Liver (tissue), 3 donors: ENCODE data around the gene ASB2.

Source experiments
- GABPA ChIP-seq, 2 donors: IDR thresholded peaks in 1 of 2; conservative IDR thresholded peaks in 1 of 2; 2 replicates each; pipeline ENCODE4 v1.6.1; 2016; ENCODE audit warnings: antibody characterized with exemption in 2 of 2, mild to moderate bottlenecking in 1 of 2, moderate library complexity in 1 of 2
- RAD21 ChIP-seq, 2 donors: IDR thresholded peaks; 2 replicates each; pipeline ENCODE4 v1.6.1; 2016; ENCODE audit warnings: antibody characterized with exemption in 2 of 2, mild to moderate bottlenecking in 2 of 2
- RXRA ChIP-seq, 2 donors: IDR thresholded peaks; 2 replicates each; pipeline ENCODE4 v1.6.1; 2017 to 2018; ENCODE audit warnings: antibody characterized with exemption in 2 of 2, mild to moderate bottlenecking in 1 of 2
- TAF1 ChIP-seq: conservative IDR thresholded peaks from 2 replicates; pipeline ENCODE4 v1.6.1; 2016; ENCODE audit warnings: antibody characterized with exemption, mild to moderate bottlenecking
- TF ChIP-seq, protein P1 (sequence below): fragments of 150-350 bp; IDR thresholded peaks from 2 replicates; pipeline ENCODE4 v1.5.1; 2017; ENCODE audit warnings: improper control_type of control experiment, low read depth, low read length; ENCODE audit not compliant: missing input control
- donor health status: healthy.
- donor health status: healthy.

DNA sequence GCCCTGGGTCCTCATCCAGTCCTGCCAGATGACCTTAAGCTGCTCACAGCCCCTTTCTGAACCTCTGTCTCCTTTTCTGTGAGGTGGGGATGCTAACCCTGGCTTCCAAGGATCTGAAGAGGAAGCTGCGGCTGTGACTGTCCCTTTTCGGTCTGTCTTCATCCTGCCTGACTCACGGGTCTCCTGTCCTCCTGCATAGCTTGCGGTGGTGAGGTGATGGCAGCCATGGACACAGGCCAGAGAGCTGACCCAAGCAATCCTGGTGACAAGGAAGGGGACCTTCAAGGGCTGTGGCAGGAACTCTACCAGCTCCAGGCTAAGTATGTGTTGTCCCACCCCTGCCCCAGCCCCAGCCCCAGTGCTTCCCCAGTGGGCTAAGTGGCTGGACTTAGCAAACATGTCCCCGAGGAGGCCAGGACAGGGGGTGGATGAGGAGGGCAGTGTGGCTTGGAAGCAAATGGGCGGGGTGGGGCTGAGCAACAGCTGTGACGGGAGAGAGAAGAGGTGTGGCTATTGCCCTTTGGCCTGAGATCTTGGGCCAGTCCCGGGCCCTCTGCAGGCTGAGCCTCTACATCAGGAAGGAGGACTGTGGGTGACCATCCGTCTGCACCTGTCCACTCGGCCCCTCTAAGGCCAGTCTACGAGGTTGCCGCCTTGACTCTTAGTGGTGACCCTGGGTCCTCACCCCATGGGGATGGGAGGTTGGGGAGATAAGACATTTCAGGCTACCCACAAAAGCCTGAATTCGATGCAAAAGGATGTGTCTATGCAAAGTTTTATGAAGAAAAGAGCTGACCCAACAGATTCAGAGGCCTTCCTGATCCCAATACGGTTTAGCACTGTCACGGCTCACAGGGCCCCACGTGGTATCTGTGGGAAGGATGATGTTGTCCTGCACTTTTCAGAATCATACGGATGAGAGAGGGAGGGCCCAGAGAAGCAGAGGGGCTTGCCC lies 21.8 kb upstream of the ASB2 start:
- TF ChIP-seq RXRA (IDR thresholded peaks at IDR 0.05) (no peak), TAF1 (no peak), RAD21 (IDR thresholded peaks at IDR 0.05) (no peak), GABPA (IDR thresholded peaks at IDR 0.05 in 1 of 2, conservative IDR thresholded peaks at IDR 0.05 in 1 of 2) (no peak)
- TF ChIP-seq, protein P1, sequence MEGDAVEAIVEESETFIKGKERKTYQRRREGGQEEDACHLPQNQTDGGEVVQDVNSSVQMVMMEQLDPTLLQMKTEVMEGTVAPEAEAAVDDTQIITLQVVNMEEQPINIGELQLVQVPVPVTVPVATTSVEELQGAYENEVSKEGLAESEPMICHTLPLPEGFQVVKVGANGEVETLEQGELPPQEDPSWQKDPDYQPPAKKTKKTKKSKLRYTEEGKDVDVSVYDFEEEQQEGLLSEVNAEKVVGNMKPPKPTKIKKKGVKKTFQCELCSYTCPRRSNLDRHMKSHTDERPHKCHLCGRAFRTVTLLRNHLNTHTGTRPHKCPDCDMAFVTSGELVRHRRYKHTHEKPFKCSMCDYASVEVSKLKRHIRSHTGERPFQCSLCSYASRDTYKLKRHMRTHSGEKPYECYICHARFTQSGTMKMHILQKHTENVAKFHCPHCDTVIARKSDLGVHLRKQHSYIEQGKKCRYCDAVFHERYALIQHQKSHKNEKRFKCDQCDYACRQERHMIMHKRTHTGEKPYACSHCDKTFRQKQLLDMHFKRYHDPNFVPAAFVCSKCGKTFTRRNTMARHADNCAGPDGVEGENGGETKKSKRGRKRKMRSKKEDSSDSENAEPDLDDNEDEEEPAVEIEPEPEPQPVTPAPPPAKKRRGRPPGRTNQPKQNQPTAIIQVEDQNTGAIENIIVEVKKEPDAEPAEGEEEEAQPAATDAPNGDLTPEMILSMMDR = no peak
